HFFc6 (cell line): ENCODE data around the gene SPRED2. TPM values are rescaled to one million over a fixed set of nuclear protein-coding genes. Genes with fewer than 3 reads are reported as not detected.

Experiments used
- DNase-seq: peaks from one replicate; pipeline ENCODE4 v3.0.0-alpha.2; 2018
- H3K27ac Mint-ChIP-seq: 2 replicates; pipeline ENCODE4 v1.8.0; 2020; ENCODE audit warnings: mild to moderate bottlenecking, mixed read lengths
- H3K27me3 Mint-ChIP-seq: 2 replicates; pipeline ENCODE4 v1.8.0; 2021; ENCODE audit warnings: mild to moderate bottlenecking, moderate library complexity, mixed read lengths; ENCODE audit not compliant: insufficient read depth
- H3K36me3 Mint-ChIP-seq: 2 replicates; pipeline ENCODE4 v1.8.0; 2021; ENCODE audit warnings: low read depth, mixed read lengths
- H3K4me1 Mint-ChIP-seq: 2 replicates; pipeline ENCODE4 v1.8.0; 2020; ENCODE audit warnings: low read depth, mixed read lengths
- H3K4me3 Mint-ChIP-seq: 2 replicates; pipeline ENCODE4 v1.8.0; 2020; ENCODE audit warnings: mild to moderate bottlenecking, moderate library complexity, mixed read lengths
- H3K9me3 Mint-ChIP-seq: 2 replicates; pipeline ENCODE4 v1.8.0; 2020; ENCODE audit warnings: mild to moderate bottlenecking, mixed read lengths
- CTCF ChIP-seq: fragments of 200-600 bp; sonication (generic); IDR thresholded peaks from 2 replicates; pipeline ENCODE4 v1.5.0; 2021; ENCODE audit warnings: antibody characterized with exemption, mild to moderate bottlenecking
- total RNA-seq, 6 experiments: library from RNA; stranded (reverse); fragmentation: NEBNext Ultra II Directional; extraction: Animal tissue kit (Norgen Biotek cat#: 25700); gene quantifications; 2 replicates in 1 of 6; 3 replicates in 5 of 6; pipeline ENCODE4 v1.2.3, GENCODE V29; 2021

SPRED2 gene
- total RNA-seq, 6 experiments from 2014 or later: 28.7 to 38.5 (median 33.3) TPM

- Mint-ChIP-seq H3K4me1 (peaks cover 4% of the 10 kb centered on the region; the same call in 1 of the 2 replicates), H3K27ac (no peak overlapping the region), H3K9me3 (no peaks in the 10 kb centered on the region), H3K4me3 (no peak overlapping the region), H3K36me3 (peaks cover 27% of the 10 kb centered on the region), H3K27me3 (no peaks in the 10 kb centered on the region; the same call in 1 of the 2 replicates)
- no peak for TF ChIP-seq CTCF
- DNase-seq: no peak
Measured at GRCh38 chr2:65334714-65335113, 97.7 kb downstream of the SPRED2 start.

- H3K27me3 Mint-ChIP-seq: no peaks in the 10 kb centered on the region; the same call in 1 of the 2 replicates
- peaks cover 4% of the 10 kb centered on the region; the same call in 1 of the 2 replicates for H3K4me1 Mint-ChIP-seq
- no peak for TF ChIP-seq CTCF
- no peaks in the 10 kb centered on the region for H3K9me3 Mint-ChIP-seq
- no peak overlapping the region for H3K4me3 Mint-ChIP-seq
- DNase-seq: no peak
- peaks cover 38% of the 10 kb centered on the region for H3K36me3 Mint-ChIP-seq
- H3K27ac Mint-ChIP-seq: no peak overlapping the region
Measured at GRCh38 chr2:65331336-65332025, 100.9 kb downstream of the SPRED2 start.

- H3K4me1 Mint-ChIP-seq: peaks cover 4% of the 10 kb centered on the region; the same call in 1 of the 2 replicates
- H3K9me3 Mint-ChIP-seq: no peaks in the 10 kb centered on the region
- DNase-seq: no peak
- peaks cover 37% of the 10 kb centered on the region for H3K36me3 Mint-ChIP-seq
- H3K27ac Mint-ChIP-seq: no peak overlapping the region
- TF ChIP-seq CTCF: no peak
- H3K4me3 Mint-ChIP-seq: no peak overlapping the region
- H3K27me3 Mint-ChIP-seq: no peaks in the 10 kb centered on the region
Measured at GRCh38 chr2:65329525-65329924, 102.9 kb downstream of the SPRED2 start.

GRCh38 chr2:65326276-65326675, 106.1 kb downstream of the SPRED2 start:
- no peak for DNase-seq
- no peak overlapping the region for H3K4me3 Mint-ChIP-seq
- H3K4me1 Mint-ChIP-seq: peaks cover 17% of the 10 kb centered on the region
- no peaks in the 10 kb centered on the region for H3K9me3 Mint-ChIP-seq
- TF ChIP-seq CTCF: no peak
- H3K27ac Mint-ChIP-seq: no peak overlapping the region
- H3K27me3 Mint-ChIP-seq: 0 out of 2 replicates have a peak, but pooled peaks cover 2% of the 10 kb centered on the region
- peaks cover 27% of the 10 kb centered on the region for H3K36me3 Mint-ChIP-seq

GRCh38 chr2:65325066-65325465, 107.3 kb downstream of the SPRED2 start:
- no peak overlapping the region for H3K27ac Mint-ChIP-seq
- DNase-seq: no peak
- 0 out of 2 replicates have a peak, but pooled peaks cover 2% of the 10 kb centered on the region for H3K27me3 Mint-ChIP-seq
- TF ChIP-seq CTCF: no peak
- no peaks in the 10 kb centered on the region for H3K9me3 Mint-ChIP-seq
- H3K36me3 Mint-ChIP-seq: peaks cover 22% of the 10 kb centered on the region
- H3K4me3 Mint-ChIP-seq: no peak overlapping the region
- H3K4me1 Mint-ChIP-seq: peaks cover 28% of the 10 kb centered on the region
